Thoracic aorta endothelial cell (primary cell): ENCODE measurements around the gene CCDC195. TPM values are rescaled to one million over a fixed set of nuclear protein-coding genes. Genes with fewer than 3 reads are reported as not detected.

Source experiments
- total RNA-seq: library from RNA; depleted of rRNA; stranded (reverse); fragments of >200 nt; gene quantifications from 2 replicates; pipeline ENCODE4 v1.2.3, GENCODE V29; 2012

Gene CCDC195, protein sequence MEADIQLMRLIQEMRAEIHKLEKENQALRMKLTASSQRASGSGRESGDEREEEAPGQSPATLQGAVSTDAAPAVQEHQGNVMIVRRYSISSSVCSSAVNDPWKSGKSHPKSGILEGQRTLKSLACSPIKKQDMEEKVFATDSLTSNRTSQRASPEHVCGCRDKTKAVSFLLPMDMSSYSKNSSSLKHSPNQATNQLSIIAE
- not detected in 2 replicates for total RNA-seq

GRCh38 chr2:224716201-224716600, at the start of gene CCDC195:
Gene CCDC195, minus strand, starts transcription at chr2:224716365. Its CDS starts 0 bp downstream, at chr2:224716365.

Other genes with a start within 250 kb of the CCDC195 start
- gene CUL3, start 131.0 kb downstream of the CCDC195 start, total RNA-seq = 111 and 112 TPM in 2 replicates